ENCODE results near the gene AFF3. TPM values are rescaled to one million over a fixed set of nuclear protein-coding genes. Genes with fewer than 3 reads are reported as not detected.

Gene AFF3
- total and polyA plus RNA-seq, 12 donors = 1.1 to 7.5 (median 3.9) TPM

DNA sequence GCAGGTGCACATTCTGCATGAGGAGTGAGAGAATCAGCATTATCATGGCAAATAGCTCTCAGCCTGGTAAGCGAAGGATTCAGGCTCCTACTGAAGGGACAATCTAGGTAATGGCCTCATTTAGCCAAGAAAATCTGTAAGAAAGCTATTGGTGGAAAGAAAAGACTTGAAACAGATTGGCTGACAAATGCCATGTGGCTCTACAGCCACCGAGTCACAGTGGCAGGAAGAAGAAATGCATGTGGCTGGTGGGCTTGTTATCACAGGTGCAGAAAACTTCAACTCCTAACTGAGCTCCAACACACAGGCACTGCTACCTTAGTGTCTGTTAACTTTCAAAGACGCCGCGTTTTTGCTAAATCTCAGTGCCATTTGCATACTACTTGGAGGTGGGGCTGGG lies 592.0 kb downstream of the AFF3 start:
- H3K4me3 ChIP-seq = no peak overlapping the region
- WGBS, 4 donors = 74 to 80% (median 78%) methylated on average over 5 of the region's 5 CpGs
- no peak overlapping the region for H3K27ac ChIP-seq
- H3K27me3 ChIP-seq = no peaks in the 10 kb centered on the region
- no peak for DNase-seq
- H3K4me1 ChIP-seq (replicated peaks in 1 of 2) = no peaks in the 10 kb centered on the region
- TF ChIP-seq POLR2A (IDR thresholded peaks at IDR 0.05) = no peak
- TF ChIP-seq, protein P1, sequence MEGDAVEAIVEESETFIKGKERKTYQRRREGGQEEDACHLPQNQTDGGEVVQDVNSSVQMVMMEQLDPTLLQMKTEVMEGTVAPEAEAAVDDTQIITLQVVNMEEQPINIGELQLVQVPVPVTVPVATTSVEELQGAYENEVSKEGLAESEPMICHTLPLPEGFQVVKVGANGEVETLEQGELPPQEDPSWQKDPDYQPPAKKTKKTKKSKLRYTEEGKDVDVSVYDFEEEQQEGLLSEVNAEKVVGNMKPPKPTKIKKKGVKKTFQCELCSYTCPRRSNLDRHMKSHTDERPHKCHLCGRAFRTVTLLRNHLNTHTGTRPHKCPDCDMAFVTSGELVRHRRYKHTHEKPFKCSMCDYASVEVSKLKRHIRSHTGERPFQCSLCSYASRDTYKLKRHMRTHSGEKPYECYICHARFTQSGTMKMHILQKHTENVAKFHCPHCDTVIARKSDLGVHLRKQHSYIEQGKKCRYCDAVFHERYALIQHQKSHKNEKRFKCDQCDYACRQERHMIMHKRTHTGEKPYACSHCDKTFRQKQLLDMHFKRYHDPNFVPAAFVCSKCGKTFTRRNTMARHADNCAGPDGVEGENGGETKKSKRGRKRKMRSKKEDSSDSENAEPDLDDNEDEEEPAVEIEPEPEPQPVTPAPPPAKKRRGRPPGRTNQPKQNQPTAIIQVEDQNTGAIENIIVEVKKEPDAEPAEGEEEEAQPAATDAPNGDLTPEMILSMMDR (IDR thresholded peaks at IDR 0.05) = no peak
- H3K9me3 ChIP-seq (replicated peaks in 1 of 3) = no peaks in the 10 kb centered on the region
- intact Hi-C loops (cut with DNase I) = loop anchor here (10.0 kb wide), 4 partner anchors 274 to 844 kb away; no protein-coding TSS in a partner anchor
- H3K36me3 ChIP-seq (replicated peaks in 1 of 2) = no peaks in the 10 kb centered on the region

DNA sequence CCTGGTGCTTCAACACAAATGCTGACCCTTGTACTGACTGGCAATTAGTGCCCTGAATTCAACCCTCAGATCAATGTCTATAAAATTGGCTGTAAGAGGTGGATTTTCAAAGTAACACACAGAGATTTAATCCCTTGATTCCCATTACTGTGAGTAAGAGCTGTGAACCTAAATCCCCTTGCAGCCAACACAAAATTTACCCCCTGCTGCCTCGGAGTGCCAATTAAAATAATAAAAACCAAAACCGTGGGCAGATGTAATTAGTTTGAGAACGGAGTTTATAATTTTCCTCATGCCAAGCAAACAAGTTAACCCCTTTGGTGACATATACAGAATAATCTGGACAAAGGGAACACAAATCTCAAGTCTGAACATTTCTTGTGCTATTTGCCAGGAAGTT lies 596.8 kb downstream of the AFF3 start:
- intact Hi-C loops (cut with DNase I) = no loop called here
- TF ChIP-seq POLR2A (IDR thresholded peaks at IDR 0.05) = no peak
- TF ChIP-seq, protein P1 (IDR thresholded peaks at IDR 0.05) = no peak
- Histone ChIP-seq H3K27me3 (no peaks in the 10 kb centered on the region), H3K4me1 (replicated peaks in 1 of 2) (no peaks in the 10 kb centered on the region), H3K4me3 (no peak overlapping the region), H3K9me3 (replicated peaks in 1 of 3) (no peaks in the 10 kb centered on the region), H3K27ac (no peak overlapping the region), H3K36me3 (replicated peaks in 1 of 2) (no peaks in the 10 kb centered on the region)
- DNase-seq = no peak
- WGBS, 4 donors = 68 to 87% (median 70%) methylated on average over 3 of the region's 3 CpGs

DNA sequence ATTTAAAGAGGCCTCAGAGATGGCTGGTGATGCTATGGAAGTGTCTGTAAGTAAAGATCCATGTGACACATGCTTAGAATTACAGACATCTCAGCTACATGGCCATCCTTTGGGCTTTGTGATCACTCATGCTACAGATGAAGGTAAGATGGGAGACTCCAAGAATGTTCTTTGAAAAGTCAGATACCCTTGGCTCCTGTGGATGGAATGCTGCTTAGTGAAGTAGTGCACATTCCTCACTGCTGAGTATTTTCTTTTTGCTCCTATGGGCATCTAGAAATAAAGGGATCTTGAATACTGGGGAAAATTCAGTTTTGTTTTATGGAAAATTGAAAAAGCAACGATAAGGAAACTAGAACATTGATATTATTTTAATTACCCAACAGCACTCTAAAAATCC lies 597.3 kb downstream of the AFF3 start:
- DNase-seq = no peak
- H3K9me3 ChIP-seq (replicated peaks in 1 of 3) = no peaks in the 10 kb centered on the region
- no peak overlapping the region for H3K27ac ChIP-seq
- intact Hi-C loops (cut with DNase I) = no loop called here
- 40 to 76% (median 66%) methylated on average over 1 of the region's 1 CpG for WGBS, 4 donors
- no peaks in the 10 kb centered on the region for H3K27me3 ChIP-seq
- H3K36me3 ChIP-seq (replicated peaks in 1 of 2) = no peaks in the 10 kb centered on the region
- no peak for TF ChIP-seq POLR2A (IDR thresholded peaks at IDR 0.05)
- TF ChIP-seq, protein P1 (IDR thresholded peaks at IDR 0.05) = no peak
- no peak overlapping the region for H3K4me3 ChIP-seq
- H3K4me1 ChIP-seq (replicated peaks in 1 of 2) = no peaks in the 10 kb centered on the region

DNA sequence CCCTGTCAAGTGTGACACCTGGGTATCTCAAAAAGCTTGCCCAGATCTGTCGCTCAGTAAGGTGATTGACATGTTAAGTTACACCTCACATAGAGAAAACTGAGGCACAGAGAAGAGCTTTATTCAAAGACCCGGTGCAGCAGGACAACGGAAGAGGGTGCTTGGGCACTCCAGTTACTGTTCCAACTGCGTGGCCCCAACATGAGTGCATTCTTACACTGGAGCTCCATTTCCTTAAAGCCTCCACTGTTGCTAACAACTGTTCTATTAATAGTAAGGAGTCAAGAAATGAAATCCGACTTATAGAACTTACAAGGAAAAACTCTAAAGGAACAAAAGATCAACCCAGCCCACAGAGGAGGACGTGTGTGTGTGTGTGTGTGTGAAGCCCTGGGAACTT lies 597.8 kb downstream of the AFF3 start:
- TF ChIP-seq POLR2A (IDR thresholded peaks at IDR 0.05) = no peak
- TF ChIP-seq, protein P1 (IDR thresholded peaks at IDR 0.05) = no peak
- no peak for DNase-seq
- Histone ChIP-seq H3K27me3 (no peaks in the 10 kb centered on the region), H3K9me3 (replicated peaks in 1 of 3) (no peaks in the 10 kb centered on the region), H3K27ac (no peak overlapping the region), H3K4me1 (replicated peaks in 1 of 2) (no peaks in the 10 kb centered on the region), H3K36me3 (replicated peaks in 1 of 2) (no peaks in the 10 kb centered on the region), H3K4me3 (no peak overlapping the region)
- intact Hi-C loops (cut with DNase I) = no loop called here
- 74 to 78% (median 76%) methylated on average over 6 of the region's 6 CpGs for WGBS, 4 donors
